ENCODE data around the gene RBX1.
A peak's percentile ranks its signal among the peaks of the same experiment; 100 is the strongest.

The RBX1 gene

GRCh38 chr22:41009222-41009948 lies 58.2 kb downstream of the RBX1 start:
- CTCF ChIA-PET: no interaction called here
- no peak for DNase-seq (ENCODE audit: low spot score)

GRCh38 chr22:41015003-41015402 lies 63.8 kb downstream of the RBX1 start:
- CTCF ChIA-PET: interaction anchor here (0.7 kb wide), 1 partner anchor 102 kb away, joined by 3 read pairs; no protein-coding TSS in a partner anchor
- POLR2A ChIA-PET (ENCODE audit: low non-redundant PET): no interaction called here
- no peak for DNase-seq (ENCODE audit: low spot score)
- H3K27ac ChIP-seq: no peak overlapping the region
- TF ChIP-seq CTCF (conservative IDR thresholded peaks at IDR 0.05; ENCODE audit: low read depth): no peak

More at GRCh38 chr22:41009222-41009948, 58.2 kb downstream of the RBX1 start:
- POLR2A ChIA-PET (ENCODE audit: low non-redundant PET): no interaction called here
- H3K27ac ChIP-seq: no peak overlapping the region
- TF ChIP-seq CTCF (conservative IDR thresholded peaks at IDR 0.05; ENCODE audit: low read depth): no peak

GRCh38 chr22:41021061-41021612 lies 70.0 kb downstream of the RBX1 start:
- CTCF ChIA-PET: no interaction called here
- DNase-seq (ENCODE audit: low spot score): peak; percentile 6
- peak overlapping the region; percentile 97 for H3K27ac ChIP-seq
- POLR2A ChIA-PET (ENCODE audit: low non-redundant PET): interaction anchor here (1.0 kb wide), 1 partner anchor 20 kb away, joined by 3 read pairs; no protein-coding TSS in a partner anchor
- TF ChIP-seq CTCF (conservative IDR thresholded peaks at IDR 0.05; ENCODE audit: low read depth): no peak

- ChIA-PET CTCF (no interaction called here), POLR2A (ENCODE audit: low non-redundant PET) (interaction anchor here (0.6 to 1.0 kb wide), 3 partner anchors 20 to 70 kb away, joined by 3 read pairs; partner anchors contain the start of gene EP300)
- peak; percentile 56 for DNase-seq (ENCODE audit: low spot score)
- peak overlapping the region; percentile 97 for H3K27ac ChIP-seq
- TF ChIP-seq CTCF (conservative IDR thresholded peaks at IDR 0.05; ENCODE audit: low read depth): no peak; the same call in 1 of the 2 replicates
Observed at GRCh38 chr22:41021613-41022454, 70.7 kb downstream of the RBX1 start.

GRCh38 chr22:41022470-41023298 lies 71.5 kb downstream of the RBX1 start:
- CTCF ChIA-PET: interaction anchor here (0.6 to 0.7 kb wide), 2 partner anchors 55 to 107 kb away, joined by 3 read pairs; no protein-coding TSS in a partner anchor
- POLR2A ChIA-PET (ENCODE audit: low non-redundant PET): interaction anchor here (0.6 to 1.0 kb wide), 3 partner anchors 16 to 70 kb away, joined by 3 read pairs; partner anchors contain the start of gene EP300
- peak overlapping the region; percentile 97 for H3K27ac ChIP-seq
- no peak for TF ChIP-seq CTCF (conservative IDR thresholded peaks at IDR 0.05; ENCODE audit: low read depth)
- peak; percentile 67 for DNase-seq (ENCODE audit: low spot score)
